HepG2 (cell line): ENCODE data around the gene DHX16. TPM values are rescaled to one million over a fixed set of nuclear protein-coding genes. Genes with fewer than 3 reads are reported as not detected.
A peak's percentile ranks its signal among the peaks of the same experiment; 100 is the strongest.

Source experiments
- EZH2 ChIP-seq: conservative IDR thresholded peaks from 2 replicates; pipeline ENCODE4 v1.6.1; 2012; ENCODE audit warnings: mild to moderate bottlenecking, low read depth, low read length, moderate library complexity
- HOXA5 ChIP-seq: sonication (generic); formaldehyde crosslinking; IDR thresholded peaks from 2 replicates; pipeline ENCODE4 v1.4.0; 2020; ENCODE audit warnings: missing genetic modification reagents
- JUN ChIP-seq: sonication (generic); formaldehyde crosslinking; IDR thresholded peaks from 2 replicates; pipeline ENCODE4 v1.4.0; 2020; ENCODE audit warnings: mild to moderate bottlenecking, missing genetic modification reagents
- MXI1 ChIP-seq: IDR thresholded peaks from 3 replicates; pipeline ENCODE4 v1.6.1; 2012; ENCODE audit warnings: low read depth, low read length, inconsistent platforms, borderline replicate concordance
- NFKB2 ChIP-seq: sonication (generic); formaldehyde crosslinking; IDR thresholded peaks from 2 replicates; pipeline ENCODE4 v1.4.0; 2020; ENCODE audit warnings: missing genetic modification reagents, borderline replicate concordance
- NR2C2 ChIP-seq: sonication (generic); formaldehyde crosslinking; IDR thresholded peaks from 2 replicates; pipeline ENCODE4 v1.4.0; 2020; ENCODE audit warnings: missing genetic modification reagents, mild to moderate bottlenecking, moderate library complexity, borderline replicate concordance
- SNAPC2 ChIP-seq: sonication (generic); formaldehyde crosslinking; IDR thresholded peaks from 2 replicates; pipeline ENCODE4 v1.8.1; 2022; ENCODE audit warnings: mild to moderate bottlenecking, missing genetic modification reagents
- THYN1 ChIP-seq: sonication (generic); formaldehyde crosslinking; IDR thresholded peaks from 2 replicates; pipeline ENCODE4 v1.8.1; 2023; ENCODE audit warnings: low read depth, mild to moderate bottlenecking, moderate library complexity, missing genetic modification reagents, borderline replicate concordance
- TP53 ChIP-seq: sonication (generic); formaldehyde crosslinking; conservative IDR thresholded peaks from 2 replicates; pipeline ENCODE4 v1.4.0; 2020; ENCODE audit warnings: missing genetic modification reagents
- YEATS2 ChIP-seq: sonication (generic); formaldehyde crosslinking; IDR thresholded peaks from 2 replicates; pipeline ENCODE4 v1.4.0; 2020; ENCODE audit warnings: missing genetic modification reagents, borderline replicate concordance
- ZBTB21 ChIP-seq: sonication (generic); formaldehyde crosslinking; IDR thresholded peaks from 2 replicates; pipeline ENCODE4 v1.4.0; 2020; ENCODE audit warnings: missing genetic modification reagents
- ZNF644 ChIP-seq: IDR thresholded peaks from 2 replicates; pipeline ENCODE4 v1.6.1; 2016; ENCODE audit warnings: low read depth
- ZNF703 ChIP-seq: sonication (generic); formaldehyde crosslinking; IDR thresholded peaks from 2 replicates; pipeline ENCODE4 v1.5.1; 2020; ENCODE audit warnings: missing genetic modification reagents, mild to moderate bottlenecking, moderate library complexity, borderline replicate concordance
- ZNF816 ChIP-seq: sonication (generic); formaldehyde crosslinking; IDR thresholded peaks from 2 replicates; pipeline ENCODE4 v1.8.0; 2022; ENCODE audit warnings: missing genetic modification reagents, mild to moderate bottlenecking, borderline replicate concordance
- polyA plus RNA-seq, 8 experiments: library from polyadenylated mRNA; depleted of rRNA in 3 of 8; stranded (reverse) in 7 of 8; unstranded in 1 of 8; fragments of >200 nt; fragmentation: Illumina TruSeq in 4 of 8; extraction: Trizol in 4 of 8; gene quantifications; 2 replicates each; pipeline versions ENCODE4 v1.2.1 to v1.2.3, GENCODE V29; 2011 to 2016; ENCODE audit warnings: low read depth in 4 of 8, missing spikeins in 1 of 8, mixed read lengths in 1 of 8; ENCODE audit not compliant: insufficient read depth in 1 of 8
- total RNA-seq, 5 experiments: library from RNA; depleted of rRNA; stranded (reverse); fragments of >200 nt; fragmentation: Illumina TruSeq; extraction: Trizol; gene quantifications; 2 replicates each; pipeline ENCODE4 v1.2.3, GENCODE V29; 2016; ENCODE audit warnings: low read depth in 1 of 5
- TF ChIP-seq, protein P1 (sequence below): sonication (generic); formaldehyde crosslinking; conservative IDR thresholded peaks from 2 replicates; pipeline ENCODE4 v1.4.0; 2020; ENCODE audit warnings: mild to moderate bottlenecking, missing genetic modification reagents, moderate library complexity
- TF ChIP-seq, protein P2 (sequence below): sonication (generic); formaldehyde crosslinking; IDR thresholded peaks from 2 replicates; pipeline ENCODE4 v1.9.0; 2022; ENCODE audit warnings: low read depth, missing genetic modification reagents
- TF ChIP-seq, protein P3 (sequence below): sonication (generic); formaldehyde crosslinking; IDR thresholded peaks from 2 replicates; pipeline ENCODE4 v1.5.1; 2020; ENCODE audit warnings: missing genetic modification reagents, mild to moderate bottlenecking, borderline replicate concordance
- TF ChIP-seq, protein P4 (sequence below): sonication (generic); formaldehyde crosslinking; conservative IDR thresholded peaks from 2 replicates; pipeline ENCODE4 v1.4.0; 2020; ENCODE audit warnings: missing genetic modification reagents

Gene DHX16
- total and polyA plus RNA-seq, 2 of the 13 experiments (the other 11 are each of a cell fraction or from before 2014, with no cell fraction given), result 57.0 to 58.5 TPM

DNA sequence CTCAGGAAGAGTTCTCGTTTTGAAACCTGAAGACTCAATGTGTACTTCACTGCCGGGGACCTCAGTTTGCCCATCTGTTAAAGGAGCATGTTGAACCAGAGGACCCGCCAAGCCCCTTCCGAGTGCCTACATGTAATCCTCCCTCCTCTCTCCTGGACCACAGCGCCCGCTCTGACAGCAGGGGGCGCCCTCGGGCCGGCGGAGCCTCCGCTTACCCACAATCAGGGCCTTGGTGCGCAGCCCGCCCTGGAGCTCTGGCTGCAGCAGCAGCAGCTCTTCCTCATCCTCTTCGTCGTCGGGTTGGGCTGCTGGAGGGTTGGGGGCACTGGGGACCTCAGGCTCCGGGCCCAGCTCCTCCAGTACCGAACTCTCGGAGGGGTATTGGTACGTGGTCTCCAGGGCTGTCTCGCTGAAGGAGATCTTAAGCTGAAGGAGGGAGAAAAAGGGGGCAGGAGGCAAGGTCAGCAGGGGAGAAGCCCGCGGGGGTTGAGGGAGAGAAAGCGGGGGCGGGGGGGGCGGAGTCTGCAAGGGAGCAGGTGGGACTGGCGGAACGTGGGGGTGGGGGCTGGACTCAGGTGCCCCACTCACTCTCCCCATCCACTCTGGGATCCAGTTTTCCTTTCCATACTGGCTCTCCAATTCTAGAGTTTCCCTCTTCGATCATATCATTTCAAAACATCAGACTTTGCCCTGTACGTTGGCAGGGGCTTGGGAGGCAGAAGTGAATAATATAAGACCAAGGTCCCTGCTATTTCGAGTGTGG lies 6.3 kb upstream of the DHX16 start (continued):
- TF ChIP-seq, protein P1, sequence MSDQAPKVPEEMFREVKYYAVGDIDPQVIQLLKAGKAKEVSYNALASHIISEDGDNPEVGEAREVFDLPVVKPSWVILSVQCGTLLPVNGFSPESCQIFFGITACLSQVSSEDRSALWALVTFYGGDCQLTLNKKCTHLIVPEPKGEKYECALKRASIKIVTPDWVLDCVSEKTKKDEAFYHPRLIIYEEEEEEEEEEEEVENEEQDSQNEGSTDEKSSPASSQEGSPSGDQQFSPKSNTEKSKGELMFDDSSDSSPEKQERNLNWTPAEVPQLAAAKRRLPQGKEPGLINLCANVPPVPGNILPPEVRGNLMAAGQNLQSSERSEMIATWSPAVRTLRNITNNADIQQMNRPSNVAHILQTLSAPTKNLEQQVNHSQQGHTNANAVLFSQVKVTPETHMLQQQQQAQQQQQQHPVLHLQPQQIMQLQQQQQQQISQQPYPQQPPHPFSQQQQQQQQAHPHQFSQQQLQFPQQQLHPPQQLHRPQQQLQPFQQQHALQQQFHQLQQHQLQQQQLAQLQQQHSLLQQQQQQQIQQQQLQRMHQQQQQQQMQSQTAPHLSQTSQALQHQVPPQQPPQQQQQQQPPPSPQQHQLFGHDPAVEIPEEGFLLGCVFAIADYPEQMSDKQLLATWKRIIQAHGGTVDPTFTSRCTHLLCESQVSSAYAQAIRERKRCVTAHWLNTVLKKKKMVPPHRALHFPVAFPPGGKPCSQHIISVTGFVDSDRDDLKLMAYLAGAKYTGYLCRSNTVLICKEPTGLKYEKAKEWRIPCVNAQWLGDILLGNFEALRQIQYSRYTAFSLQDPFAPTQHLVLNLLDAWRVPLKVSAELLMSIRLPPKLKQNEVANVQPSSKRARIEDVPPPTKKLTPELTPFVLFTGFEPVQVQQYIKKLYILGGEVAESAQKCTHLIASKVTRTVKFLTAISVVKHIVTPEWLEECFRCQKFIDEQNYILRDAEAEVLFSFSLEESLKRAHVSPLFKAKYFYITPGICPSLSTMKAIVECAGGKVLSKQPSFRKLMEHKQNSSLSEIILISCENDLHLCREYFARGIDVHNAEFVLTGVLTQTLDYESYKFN (CRISPR knock-in tag), result peak; percentile 44
- TF ChIP-seq TP53 (CRISPR knock-in tag), result no peak
- TF ChIP-seq SNAPC2 (CRISPR knock-in tag), result peak; percentile 79; the same call in 1 of the 2 replicates
- no peak for TF ChIP-seq ZNF703 (CRISPR knock-in tag)
- no peak for TF ChIP-seq ZNF816 (CRISPR knock-in tag)
- 0 out of 2 replicates have a peak, but pooled peaks have one; percentile 55 for TF ChIP-seq HOXA5
- TF ChIP-seq, protein P2, sequence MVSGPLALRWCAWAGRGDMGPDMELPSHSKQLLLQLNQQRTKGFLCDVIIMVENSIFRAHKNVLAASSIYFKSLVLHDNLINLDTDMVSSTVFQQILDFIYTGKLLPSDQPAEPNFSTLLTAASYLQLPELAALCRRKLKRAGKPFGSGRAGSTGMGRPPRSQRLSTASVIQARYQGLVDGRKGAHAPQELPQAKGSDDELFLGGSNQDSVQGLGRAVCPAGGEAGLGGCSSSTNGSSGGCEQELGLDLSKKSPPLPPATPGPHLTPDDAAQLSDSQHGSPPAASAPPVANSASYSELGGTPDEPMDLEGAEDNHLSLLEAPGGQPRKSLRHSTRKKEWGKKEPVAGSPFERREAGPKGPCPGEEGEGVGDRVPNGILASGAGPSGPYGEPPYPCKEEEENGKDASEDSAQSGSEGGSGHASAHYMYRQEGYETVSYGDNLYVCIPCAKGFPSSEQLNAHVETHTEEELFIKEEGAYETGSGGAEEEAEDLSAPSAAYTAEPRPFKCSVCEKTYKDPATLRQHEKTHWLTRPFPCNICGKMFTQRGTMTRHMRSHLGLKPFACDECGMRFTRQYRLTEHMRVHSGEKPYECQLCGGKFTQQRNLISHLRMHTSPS, result peak; percentile 36; the same call in 1 of the 2 replicates
- TF ChIP-seq NFKB2 (CRISPR knock-in tag), result peak; percentile 64; the same call in 1 of the 2 replicates
- no peak for TF ChIP-seq EZH2
- TF ChIP-seq THYN1 (CRISPR knock-in tag), result 0 out of 2 replicates have a peak, but pooled peaks have one; percentile 77
- no peak for TF ChIP-seq JUN (CRISPR knock-in tag)
- TF ChIP-seq ZNF644 (CRISPR knock-in tag), result no peak
- no peak for TF ChIP-seq NR2C2 (CRISPR knock-in tag)
- TF ChIP-seq YEATS2 (CRISPR knock-in tag), result peak; percentile 69; the same call in 1 of the 2 replicates
- TF ChIP-seq, protein P3, sequence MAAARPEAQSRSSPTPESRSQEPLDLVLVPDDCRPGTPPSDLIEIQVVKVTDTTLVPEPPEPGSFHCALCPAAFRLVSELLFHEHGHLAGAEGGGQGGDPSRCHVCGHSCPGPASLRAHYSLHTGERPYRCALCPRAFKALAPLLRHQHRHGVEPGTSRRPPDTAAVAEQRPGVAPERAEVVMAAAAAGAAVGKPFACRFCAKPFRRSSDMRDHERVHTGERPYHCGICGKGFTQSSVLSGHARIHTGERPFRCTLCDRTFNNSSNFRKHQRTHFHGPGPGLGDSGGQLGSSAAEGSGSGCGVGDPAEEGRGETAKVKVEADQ (CRISPR knock-in tag), result peak; percentile 86
- TF ChIP-seq, protein P4, sequence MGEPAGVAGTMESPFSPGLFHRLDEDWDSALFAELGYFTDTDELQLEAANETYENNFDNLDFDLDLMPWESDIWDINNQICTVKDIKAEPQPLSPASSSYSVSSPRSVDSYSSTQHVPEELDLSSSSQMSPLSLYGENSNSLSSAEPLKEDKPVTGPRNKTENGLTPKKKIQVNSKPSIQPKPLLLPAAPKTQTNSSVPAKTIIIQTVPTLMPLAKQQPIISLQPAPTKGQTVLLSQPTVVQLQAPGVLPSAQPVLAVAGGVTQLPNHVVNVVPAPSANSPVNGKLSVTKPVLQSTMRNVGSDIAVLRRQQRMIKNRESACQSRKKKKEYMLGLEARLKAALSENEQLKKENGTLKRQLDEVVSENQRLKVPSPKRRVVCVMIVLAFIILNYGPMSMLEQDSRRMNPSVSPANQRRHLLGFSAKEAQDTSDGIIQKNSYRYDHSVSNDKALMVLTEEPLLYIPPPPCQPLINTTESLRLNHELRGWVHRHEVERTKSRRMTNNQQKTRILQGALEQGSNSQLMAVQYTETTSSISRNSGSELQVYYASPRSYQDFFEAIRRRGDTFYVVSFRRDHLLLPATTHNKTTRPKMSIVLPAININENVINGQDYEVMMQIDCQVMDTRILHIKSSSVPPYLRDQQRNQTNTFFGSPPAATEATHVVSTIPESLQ (CRISPR knock-in tag), result 0 out of 2 replicates have a peak, but pooled peaks have one; percentile 59
- TF ChIP-seq ZBTB21, result no peak
- peak; percentile 70; the same call in 1 of the 3 replicates for TF ChIP-seq MXI1
